Ectodermal cell (in vitro differentiated cells): ENCODE measurements around the gene EIF2B1. TPM values are rescaled to one million over a fixed set of nuclear protein-coding genes. Genes with fewer than 3 reads are reported as not detected.

Experiments used
- H3K27ac ChIP-seq: 2 replicates; pipeline ENCODE4 v1.7.0; 2013; ENCODE audit warnings: mild to moderate bottlenecking, low read depth, low read length; ENCODE audit not compliant: insufficient read depth, poor library complexity, severe bottlenecking
- H3K27me3 ChIP-seq: 2 replicates; pipeline ENCODE4 v1.7.0; 2013; ENCODE audit warnings: mild to moderate bottlenecking, low read length; ENCODE audit not compliant: insufficient read depth, control insufficient read depth, poor library complexity, severe bottlenecking
- H3K36me3 ChIP-seq: one replicate; pipeline ENCODE4 v1.7.0; 2013; ENCODE audit warnings: low read length; ENCODE audit not compliant: control insufficient read depth, insufficient read depth
- H3K4me1 ChIP-seq: one replicate; pipeline ENCODE4 v1.7.0; 2013; ENCODE audit warnings: low read length; ENCODE audit not compliant: control insufficient read depth, insufficient read depth
- H3K4me3 ChIP-seq: 2 replicates; pipeline ENCODE4 v1.7.0; 2013; ENCODE audit warnings: low read depth, low read length, control low read depth; ENCODE audit not compliant: insufficient read depth
- H3K9me3 ChIP-seq: 2 replicates; pipeline ENCODE4 v1.7.0; 2013; ENCODE audit warnings: mild to moderate bottlenecking, low read length, moderate library complexity; ENCODE audit not compliant: control insufficient read depth
- WGBS, 2 experiments: methylation state at CpG; one replicate each; pipeline ENCODE4 v1.1.7; 2013; ENCODE audit warnings: missing lambda C conversion rate in 2 of 2; 5-methylcytosine and 5-hydroxymethylcytosine counted together
- polyA plus RNA-seq, 4 experiments: library from polyadenylated mRNA; stranded (reverse); fragments of 50-300 nt; gene quantifications; one replicate each; pipeline ENCODE4 v1.2.3, GENCODE V29; 2013

Gene EIF2B1
- polyA plus RNA-seq (2013, experiment 1 of 4) = 52.3 TPM
- polyA plus RNA-seq (2013, experiment 2 of 4) = 46.3 TPM
- 36.8 TPM for polyA plus RNA-seq (2013, experiment 3 of 4)
- polyA plus RNA-seq (2013, experiment 4 of 4) = 40.1 TPM

DNA sequence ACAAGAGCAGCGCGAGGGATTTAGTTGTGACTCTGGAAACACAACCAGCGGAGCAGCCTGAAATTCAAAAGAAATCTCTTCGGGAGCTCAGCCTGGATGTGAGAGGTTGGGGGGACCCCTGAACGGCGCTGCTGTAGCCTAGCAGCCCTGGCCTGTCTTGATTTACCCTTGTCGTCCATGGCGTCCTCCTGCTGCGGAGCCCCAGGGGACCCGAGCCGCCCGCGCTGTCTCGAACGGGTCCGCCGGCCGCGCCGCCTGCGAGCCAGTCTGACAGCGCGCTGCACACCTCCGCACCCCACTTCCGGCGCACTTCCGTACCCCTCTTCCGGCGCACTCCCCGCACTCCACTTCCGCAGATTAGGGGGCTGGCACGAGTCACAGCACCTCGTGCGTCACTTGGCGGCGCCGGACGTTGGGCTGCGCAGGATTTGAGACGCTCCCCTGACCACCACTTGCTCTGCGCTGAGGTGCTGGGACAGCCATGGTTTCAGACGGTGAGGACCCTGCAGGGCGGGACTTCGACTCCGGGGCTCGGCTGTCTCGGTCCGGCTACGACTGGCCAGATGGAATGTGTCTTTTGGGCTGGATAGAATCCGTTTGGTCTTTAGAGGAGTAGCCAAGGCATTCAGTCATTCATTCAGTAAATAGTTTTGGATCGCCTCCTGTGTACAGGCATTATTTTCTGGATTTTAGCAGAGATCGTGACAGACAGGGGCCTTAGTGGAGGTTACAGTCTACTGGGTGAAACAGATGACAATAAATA, at the start of gene EIF2B1, which contains the start of gene GTF2H3:
Gene EIF2B1 (minus strand): TSS at position 308 of the 763 bp plus-strand sequence. CDS start 129 bp downstream, at position 179.
Gene GTF2H3 (plus strand): TSS at position 451 of the 763 bp plus-strand sequence. CDS start 31 bp downstream, at position 482.
- WGBS, 2 experiments = 0% methylated on average over 52 of the region's 52 CpGs
- Histone ChIP-seq H3K9me3 (no peaks in the 10 kb centered on the region), H3K4me1 (no peaks in the 10 kb centered on the region), H3K27me3 (no peaks in the 10 kb centered on the region), H3K4me3 (peak within 1 kb of the TSS; percentile 92), H3K27ac (peak within 1 kb of the TSS; percentile 64), H3K36me3 (peaks cover 17% of the 10 kb centered on the region)

GRCh38 chr12:123681605-123682004, 48.1 kb upstream of the EIF2B1 start:
- Histone ChIP-seq H3K27me3 (no peaks in the 10 kb centered on the region), H3K36me3 (peaks cover 5% of the 10 kb centered on the region), H3K4me3 (no peak overlapping the region), H3K27ac (no peak overlapping the region), H3K9me3 (no peaks in the 10 kb centered on the region), H3K4me1 (no peaks in the 10 kb centered on the region)
- WGBS, 2 experiments = 89 to 97% methylated on average over 2 of the region's 2 CpGs

- H3K4me3 ChIP-seq = no peak overlapping the region
These were observed 45.5 kb upstream of the EIF2B1 start for GRCh38 chr12:123678981-123679380.

GRCh38 chr12:123676616-123677320, 43.3 kb upstream of the EIF2B1 start:
- H3K36me3 ChIP-seq = peaks cover 2% of the 10 kb centered on the region
- WGBS, 2 experiments = 91 to 95% methylated on average over 9 of the region's 9 CpGs

More at GRCh38 chr12:123678981-123679380, 45.5 kb upstream of the EIF2B1 start:
- Histone ChIP-seq H3K27ac (no peak overlapping the region), H3K9me3 (no peaks in the 10 kb centered on the region), H3K27me3 (no peaks in the 10 kb centered on the region), H3K4me1 (no peaks in the 10 kb centered on the region), H3K36me3 (peaks cover 5% of the 10 kb centered on the region)
- 91 to 97% methylated on average over 10 of the region's 10 CpGs for whole genome bisulfite sequencing, 2 experiments

DNA sequence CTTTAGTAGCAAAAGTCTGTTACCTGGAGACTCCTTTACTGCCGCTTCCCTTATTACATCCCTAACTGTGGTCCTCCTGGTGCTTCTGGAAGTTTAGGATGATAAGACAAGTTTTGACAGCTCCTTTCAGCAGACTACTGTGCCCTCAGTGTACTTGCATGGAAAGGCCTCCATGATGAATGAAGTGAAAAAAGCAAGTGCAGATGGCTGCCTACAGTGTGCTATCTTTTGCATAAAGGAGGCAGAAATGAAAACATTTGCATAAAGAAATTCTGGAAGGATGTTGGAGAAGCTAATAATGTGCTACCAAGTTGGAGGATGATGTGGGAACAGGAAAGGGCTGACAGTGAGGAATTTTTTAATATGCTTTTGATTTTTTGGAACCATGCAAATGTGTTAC, 42.0 kb upstream of the EIF2B1 start:
- 100% methylated on average over 1 of the region's 1 CpG for WGBS, 2 experiments
- Histone ChIP-seq H3K27ac (no peak overlapping the region), H3K36me3 (no peaks in the 10 kb centered on the region), H3K27me3 (no peaks in the 10 kb centered on the region), H3K9me3 (no peaks in the 10 kb centered on the region), H3K4me1 (peaks cover 6% of the 10 kb centered on the region), H3K4me3 (no peak overlapping the region)

More at GRCh38 chr12:123676616-123677320, 43.3 kb upstream of the EIF2B1 start:
- H3K4me3 ChIP-seq = no peak overlapping the region
- H3K9me3 ChIP-seq = no peaks in the 10 kb centered on the region
- H3K27me3 ChIP-seq = no peaks in the 10 kb centered on the region
- peaks cover 1% of the 10 kb centered on the region for H3K4me1 ChIP-seq
- H3K27ac ChIP-seq = no peak overlapping the region

GRCh38 chr12:123671876-123672275, 38.4 kb upstream of the EIF2B1 start:
- Histone ChIP-seq H3K36me3 (no peaks in the 10 kb centered on the region), H3K4me3 (peak overlapping the region; percentile 81), H3K4me1 (peaks cover 6% of the 10 kb centered on the region), H3K27ac (no peak overlapping the region), H3K9me3 (no peaks in the 10 kb centered on the region), H3K27me3 (no peaks in the 10 kb centered on the region)
- 92 to 94% methylated on average over 6 of the region's 6 CpGs for WGBS, 2 experiments

DNA sequence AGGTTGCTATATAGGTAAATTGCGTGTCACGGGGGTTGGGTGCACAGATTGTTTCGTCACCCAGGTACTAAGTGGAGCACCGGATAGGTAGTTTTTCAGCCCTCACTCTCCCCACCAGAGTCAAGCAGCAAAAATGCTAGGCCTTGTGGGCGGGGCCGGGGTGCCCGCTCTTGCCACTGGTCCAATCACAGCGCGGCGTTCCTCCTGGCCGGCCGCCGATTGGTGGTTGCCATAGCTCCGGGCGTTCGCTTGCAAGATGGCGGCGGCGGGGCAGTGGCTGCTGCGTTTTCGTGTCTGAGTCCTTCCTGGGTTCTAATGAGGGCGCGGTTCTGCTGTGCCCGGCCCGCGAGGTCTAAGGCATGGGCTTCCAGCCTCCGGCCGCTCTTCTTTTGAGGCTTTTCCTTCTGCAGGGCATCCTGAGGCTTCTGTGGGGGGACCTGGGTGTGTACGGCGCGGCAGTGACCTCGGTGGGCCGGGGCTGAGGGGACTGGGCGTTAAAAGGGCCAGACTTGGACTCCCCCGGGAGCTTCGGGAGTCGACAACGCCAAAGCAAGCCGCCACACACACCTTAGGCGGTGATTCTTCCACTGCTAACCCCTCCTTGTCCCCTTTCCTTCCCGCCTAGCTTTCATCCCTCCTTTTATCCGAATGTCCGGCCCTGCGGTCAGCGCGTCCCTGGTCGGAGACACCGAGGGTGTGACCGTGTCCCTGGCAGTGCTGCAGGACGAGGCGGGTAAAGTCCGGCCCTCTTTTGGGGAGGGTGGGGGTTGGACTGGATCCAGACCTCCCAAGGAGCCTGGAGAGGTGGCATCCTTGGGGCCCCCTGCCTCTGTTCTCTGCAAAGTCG, 37.6 kb upstream of the EIF2B1 start, which contains the start of gene TCTN2:
Gene TCTN2 (plus strand): TSS at position 232 of the 847 bp plus-strand sequence. CDS start 128 bp downstream, at position 360.
- whole genome bisulfite sequencing, 2 experiments = 3 to 4% methylated on average over 53 of the region's 53 CpGs
- Histone ChIP-seq H3K4me3 (peak within 1 kb of the TSS; percentile 81), H3K4me1 (peaks cover 6% of the 10 kb centered on the region), H3K27ac (no peak within 1 kb of the TSS), H3K36me3 (no peaks in the 10 kb centered on the region), H3K9me3 (no peaks in the 10 kb centered on the region), H3K27me3 (no peaks in the 10 kb centered on the region)

DNA sequence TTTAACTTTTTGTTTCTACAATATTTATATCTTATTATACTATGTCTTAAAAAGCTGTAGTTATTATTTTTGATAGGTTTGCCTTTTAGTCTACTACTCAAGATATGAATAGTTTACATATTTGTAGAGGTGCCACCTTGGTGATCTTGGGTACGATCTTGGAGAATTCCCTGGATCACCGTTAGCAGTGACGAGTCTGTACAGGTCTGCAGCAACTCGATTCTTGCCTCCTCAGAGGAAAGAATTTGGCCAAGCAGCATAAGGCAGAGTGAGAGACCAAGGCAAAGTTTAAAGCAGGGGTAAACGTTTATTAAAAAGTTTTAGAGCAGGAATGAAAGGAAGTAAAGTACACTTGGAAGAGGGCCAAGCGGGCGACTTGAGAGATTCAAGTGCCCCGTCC, 34.3 kb upstream of the EIF2B1 start:
- WGBS, 2 experiments = 89 to 91% methylated on average over 8 of the region's 8 CpGs
- no peak overlapping the region for H3K4me3 ChIP-seq
- no peaks in the 10 kb centered on the region for H3K9me3 ChIP-seq
- no peak overlapping the region for H3K27ac ChIP-seq
- H3K27me3 ChIP-seq = no peaks in the 10 kb centered on the region
- no peaks in the 10 kb centered on the region for H3K36me3 ChIP-seq
- H3K4me1 ChIP-seq = peaks cover 6% of the 10 kb centered on the region

GRCh38 chr12:123659996-123660727, 26.7 kb upstream of the EIF2B1 start:
- H3K27ac ChIP-seq = no peak overlapping the region
- H3K9me3 ChIP-seq = no peaks in the 10 kb centered on the region
- 100% methylated on average over 1 to 4 of the region's 5 CpGs for WGBS, 2 experiments
- H3K4me3 ChIP-seq = no peak overlapping the region
- H3K4me1 ChIP-seq = no peaks in the 10 kb centered on the region
- no peaks in the 10 kb centered on the region for H3K27me3 ChIP-seq
- peaks cover 7% of the 10 kb centered on the region for H3K36me3 ChIP-seq
